CD14-positive monocyte (primary cell): ENCODE data around the gene LLGL2. TPM values are rescaled to one million over a fixed set of nuclear protein-coding genes. Genes with fewer than 3 reads are reported as not detected.

ENCODE experiments used
- DNase-seq, 3 donors: peaks; one replicate each; pipeline ENCODE4 v3.0.0-alpha.2; 2011 to 2022
- H2AFZ ChIP-seq: 2 replicates; pipeline ENCODE4 v1.6.0; 2012; ENCODE audit warnings: mild to moderate bottlenecking, low read depth, low read length, inconsistent platforms; ENCODE audit not compliant: insufficient read depth, poor library complexity, severe bottlenecking
- H3K27ac ChIP-seq, 2 donors: 1 replicate in 1 of 2; 2 replicates in 1 of 2; pipeline ENCODE4 v1.5.1; 2012 to 2013; ENCODE audit warnings: low read length in 2 of 2, control low read depth in 1 of 2, inconsistent platforms in 1 of 2, low read depth in 1 of 2, mild to moderate bottlenecking in 1 of 2
- H3K27me3 ChIP-seq, 2 donors: one replicate each; pipeline versions ENCODE4 v1.6.0 to v1.6.1; 2011 to 2013; ENCODE audit warnings: low read length in 2 of 2; ENCODE audit not compliant: control insufficient read depth in 2 of 2, insufficient read depth in 2 of 2
- H3K36me3 ChIP-seq, 2 donors: replicated peaks in 1 of 2; 1 replicate in 1 of 2; 2 replicates in 1 of 2; pipeline versions ENCODE4 v1.5.1 to v1.6.1; 2012 to 2013; ENCODE audit warnings: low read length in 2 of 2, control low read depth in 1 of 2, inconsistent platforms in 1 of 2, mild to moderate bottlenecking in 1 of 2; ENCODE audit not compliant: insufficient read depth in 2 of 2, control insufficient read depth in 1 of 2
- H3K4me1 ChIP-seq, 2 donors: 1 replicate in 1 of 2; 2 replicates in 1 of 2; pipeline versions ENCODE4 v1.5.1 to v1.6.1; 2012 to 2013; ENCODE audit warnings: low read length in 2 of 2, control low read depth in 1 of 2, inconsistent platforms in 1 of 2, mild to moderate bottlenecking in 1 of 2, moderate library complexity in 1 of 2; ENCODE audit not compliant: insufficient read depth in 2 of 2, control insufficient read depth in 1 of 2
- H3K4me2 ChIP-seq: replicated peaks from 2 replicates; pipeline ENCODE3; 2012; ENCODE audit warnings: low read length, moderate library complexity, mild to moderate bottlenecking; ENCODE audit not compliant: poor library complexity, severe bottlenecking; ENCODE audit errors: extremely low read depth
- H3K4me3 ChIP-seq, 3 experiments: fragments of 200-600 bp in 1 of 3; sonication (generic) in 1 of 3; replicated peaks in 1 of 3; 1 replicate in 2 of 3; 2 replicates in 1 of 3; pipeline ENCODE4 v1.5.1; 2011 to 2013; ENCODE audit warnings: low read length in 3 of 3, mild to moderate bottlenecking in 3 of 3, control low read depth in 2 of 3, low read depth in 2 of 3, inconsistent platforms in 1 of 3, moderate library complexity in 1 of 3
- H3K79me2 ChIP-seq: 2 replicates; pipeline ENCODE4 v1.6.0; 2012; ENCODE audit warnings: mild to moderate bottlenecking, control low read depth, inconsistent platforms, low read length, moderate library complexity; ENCODE audit not compliant: insufficient read depth
- H3K9ac ChIP-seq: 2 replicates; pipeline ENCODE4 v1.6.0; 2017; ENCODE audit warnings: low read length, mild to moderate bottlenecking; ENCODE audit not compliant: insufficient read depth, poor library complexity, severe bottlenecking
- H3K9me3 ChIP-seq, 2 donors: replicated peaks in 1 of 2; 1 replicate in 1 of 2; 2 replicates in 1 of 2; pipeline versions ENCODE4 v1.5.1 to v1.6.1; 2012 to 2013; ENCODE audit warnings: low read length in 2 of 2, control low read depth in 1 of 2; ENCODE audit not compliant: control insufficient read depth in 1 of 2, insufficient read depth in 1 of 2
- H4K20me1 ChIP-seq: 2 replicates; pipeline ENCODE4 v1.6.0; 2012; ENCODE audit warnings: mild to moderate bottlenecking, low read length, control low read depth, moderate library complexity; ENCODE audit not compliant: insufficient read depth
- H3K27ac Mint-ChIP-seq, 7 donors: one replicate each; pipeline ENCODE4 v1.8.0; 2020; ENCODE audit warnings: mild to moderate bottlenecking in 7 of 7, mixed read lengths in 7 of 7, moderate library complexity in 6 of 7, inconsistent platforms in 2 of 7
- H3K27me3 Mint-ChIP-seq, 3 donors: one replicate each; pipeline ENCODE4 v1.8.0; 2021 to 2022; ENCODE audit warnings: low read depth in 3 of 3, mild to moderate bottlenecking in 3 of 3, mixed read lengths in 3 of 3, moderate library complexity in 3 of 3, inconsistent platforms in 1 of 3
- H3K36me3 Mint-ChIP-seq, 2 donors: one replicate each; pipeline ENCODE4 v1.8.0; 2020; ENCODE audit warnings: mixed read lengths in 2 of 2, inconsistent platforms in 1 of 2, mild to moderate bottlenecking in 1 of 2
- H3K4me1 Mint-ChIP-seq: one replicate; pipeline ENCODE4 v1.8.0; 2020; ENCODE audit warnings: mild to moderate bottlenecking, mixed read lengths
- H3K4me3 Mint-ChIP-seq, 2 donors: one replicate each; pipeline ENCODE4 v1.8.0; 2020; ENCODE audit warnings: mild to moderate bottlenecking in 2 of 2, mixed read lengths in 2 of 2, moderate library complexity in 1 of 2
- H3K9me3 Mint-ChIP-seq, 7 donors: one replicate each; pipeline ENCODE4 v1.8.0; 2020 to 2022; ENCODE audit warnings: mixed read lengths in 7 of 7, mild to moderate bottlenecking in 6 of 7, moderate library complexity in 6 of 7, inconsistent platforms in 2 of 7
- CTCF ChIP-seq: fragments of 200-600 bp; IDR thresholded peaks from one replicate; pipeline ENCODE4 v1.8.0; 2022; ENCODE audit warnings: antibody characterized with exemption, mild to moderate bottlenecking
- WGBS: methylation state at CpG from one replicate; pipeline ENCODE4 v1.1.5; 2013; ENCODE audit warnings: missing lambda C conversion rate; ENCODE audit not compliant: insufficient coverage; 5-methylcytosine and 5-hydroxymethylcytosine counted together
- intact Hi-C, 2 donors: fragments of 100-400 bp; cut with micrococcal nuclease; formaldehyde crosslinking; loops; one replicate each; pipeline versions ENCODE4 v1.15.0 to v1.15.1; 2023
- polyA plus RNA-seq, 3 donors: library from polyadenylated mRNA; depleted of rRNA in 1 of 3; unstranded in 2 of 3; stranded (reverse) in 1 of 3; fragments of 300-500 nt in 2 of 3; fragments of >200 nt in 1 of 3; fragmentation: Illumina TruSeq in 2 of 3; gene quantifications; 1 replicate in 2 of 3; 2 replicates in 1 of 3; pipeline ENCODE4 v1.2.3, GENCODE V29; 2012 to 2021

The LLGL2 gene
- polyA plus RNA-seq, 3 donors, result 4.8 to 7.5 (median 5.5) TPM

GRCh38 chr17:75535119-75535537 is 9.6 kb downstream of the LLGL2 start:
- Histone ChIP-seq H3K27ac (no peak overlapping the region), H3K79me2 (no peaks in the 10 kb centered on the region), H2AFZ (no peak overlapping the region), H3K4me1 (no peaks in the 10 kb centered on the region), H3K36me3 (no peaks in the 10 kb centered on the region), H3K9me3 (no peaks in the 10 kb centered on the region), H3K4me2 (no peak overlapping the region), H3K27me3 (no peaks in the 10 kb centered on the region), H3K4me3 (no peak overlapping the region), H4K20me1 (no peaks in the 10 kb centered on the region), H3K9ac (peak overlapping the region; percentile 21)
- peaks cover 1 to 14% (median 4%) of the 10 kb centered on the region in 3 donors for H3K27me3 Mint-ChIP-seq
- TF ChIP-seq CTCF, result no peak
- H3K9me3 Mint-ChIP-seq, result no peaks in the 10 kb centered on the region
- peaks cover 5% of the 10 kb centered on the region for H3K4me1 Mint-ChIP-seq
- DNase-seq, result peak in 1 of 3 donors; percentile 30
- no peaks in the 10 kb centered on the region for H3K36me3 Mint-ChIP-seq
- intact Hi-C loops, result no loop called here
- H3K27ac Mint-ChIP-seq, result peak overlapping the region in 1 of 7 donors; percentile 26
- 30% methylated on average over 12 of the region's 15 CpGs for WGBS
- H3K4me3 Mint-ChIP-seq, result peak overlapping the region in 1 of 2 donors; percentile 37

DNA sequence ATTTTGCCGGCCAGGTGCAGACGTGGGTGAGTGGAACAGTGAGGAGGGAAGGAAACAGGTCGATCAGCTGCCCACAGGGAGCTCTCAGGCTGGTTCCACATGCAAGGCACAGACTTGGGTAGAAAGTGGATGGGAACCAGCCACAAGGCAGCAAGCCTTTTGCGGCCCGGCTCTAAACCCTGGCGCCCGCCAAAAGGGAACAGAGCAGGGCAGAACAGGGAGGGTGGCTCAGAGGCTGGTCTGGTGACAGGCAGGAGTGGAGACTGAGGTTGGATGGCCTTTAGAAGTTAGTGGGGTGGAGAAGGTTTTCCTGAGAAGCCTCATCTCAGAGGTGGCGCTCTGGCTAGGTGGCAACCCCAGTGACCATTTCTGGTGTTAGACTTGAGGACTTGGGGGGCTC is 10.4 kb downstream of the LLGL2 start:
- no peak overlapping the region for H3K27ac ChIP-seq
- Mint-ChIP-seq H3K27me3 (peaks cover 1 to 14% (median 4%) of the 10 kb centered on the region in 3 donors), H3K27ac (peak overlapping the region in 1 of 7 donors; percentile 21), H3K36me3 (no peaks in the 10 kb centered on the region), H3K4me1 (peaks cover 8% of the 10 kb centered on the region), H3K4me3 (no peak overlapping the region), H3K9me3 (no peaks in the 10 kb centered on the region)
- intact Hi-C loops, result no loop called here
- no peaks in the 10 kb centered on the region for H4K20me1 ChIP-seq
- H3K27me3 ChIP-seq, result no peaks in the 10 kb centered on the region
- TF ChIP-seq CTCF, result no peak
- H3K9me3 ChIP-seq, result no peaks in the 10 kb centered on the region
- H3K4me3 ChIP-seq, result no peak overlapping the region
- no peak overlapping the region for H3K9ac ChIP-seq
- no peaks in the 10 kb centered on the region for H3K79me2 ChIP-seq
- H3K36me3 ChIP-seq, result no peaks in the 10 kb centered on the region
- WGBS, result 88% methylated on average over 7 of the region's 8 CpGs
- peaks cover 0 to under 1% of the 10 kb centered on the region in 2 donors for H3K4me1 ChIP-seq
- H3K4me2 ChIP-seq, result no peak overlapping the region
- DNase-seq, result no peak
- no peak overlapping the region for H2AFZ ChIP-seq
